HG03045 (cell line): ENCODE measurements around the gene MTMR4.
"Not testable (repeated sequence)": the region's sequence is repeated elsewhere in the genome, so short reads cannot be mapped to it uniquely, and the experiment has no call there.

Experiments used
- ATAC-seq: cut with Tn5 transposase; IDR thresholded peaks from one replicate; pipeline ENCODE4 v1.9.1; 2021; ENCODE audit warnings: mild to moderate bottlenecking, moderate library complexity; ENCODE audit not compliant: unreplicated experiment

The MTMR4 gene

GRCh38 chr17:58513965-58514769 lies at the start of gene MTMR4:
Gene MTMR4, minus strand, starts transcription at chr17:58514638. Its CDS starts 231 bp downstream, at chr17:58514407.
- ATAC-seq, result peak; percentile 16

- ATAC-seq, result no peak
Measured at GRCh38 chr17:58560511-58560910, 46.1 kb upstream of the MTMR4 start.

- ATAC-seq, result no peak
Measured at GRCh38 chr17:58557981-58558380, 43.5 kb upstream of the MTMR4 start.

GRCh38 chr17:58556833-58557250 lies 42.4 kb upstream of the MTMR4 start:
- no peak for ATAC-seq

GRCh38 chr17:58555109-58555508 lies 40.7 kb upstream of the MTMR4 start:
- ATAC-seq, result not testable (repeated sequence)

GRCh38 chr17:58541249-58541648 lies 26.8 kb upstream of the MTMR4 start:
- no peak for ATAC-seq

GRCh38 chr17:58539698-58540097 lies 25.3 kb upstream of the MTMR4 start:
- ATAC-seq, result no peak

- ATAC-seq, result no peak
Measured at GRCh38 chr17:58538811-58539409, 24.5 kb upstream of the MTMR4 start.

- ATAC-seq, result no peak
Measured at GRCh38 chr17:58537266-58537665, 22.8 kb upstream of the MTMR4 start.

- ATAC-seq, result no peak
Measured at GRCh38 chr17:58536542-58536941, 22.1 kb upstream of the MTMR4 start.

- ATAC-seq, result no peak
Measured at GRCh38 chr17:58535431-58535830, 21.0 kb upstream of the MTMR4 start.

- no peak for ATAC-seq
Measured at GRCh38 chr17:58534901-58535421, 20.5 kb upstream of the MTMR4 start.

- ATAC-seq, result no peak
Measured at GRCh38 chr17:58534331-58534730, 19.9 kb upstream of the MTMR4 start.

GRCh38 chr17:58533616-58534188 lies 19.3 kb upstream of the MTMR4 start:
- no peak for ATAC-seq

- ATAC-seq, result no peak
Measured at GRCh38 chr17:58532555-58532951, 18.1 kb upstream of the MTMR4 start.

GRCh38 chr17:58531661-58532554 lies 17.5 kb upstream of the MTMR4 start:
- no peak for ATAC-seq

- no peak for ATAC-seq
Measured at GRCh38 chr17:58531122-58531521, 16.7 kb upstream of the MTMR4 start.

- no peak for ATAC-seq
Measured at GRCh38 chr17:58530655-58531054, 16.2 kb upstream of the MTMR4 start.

- no peak for ATAC-seq
Measured at GRCh38 chr17:58529275-58529674, 14.8 kb upstream of the MTMR4 start.

GRCh38 chr17:58528443-58528842 lies 14.0 kb upstream of the MTMR4 start:
- ATAC-seq, result no peak

- no peak for ATAC-seq
Measured at GRCh38 chr17:58527949-58528348, 13.5 kb upstream of the MTMR4 start.
